Measurements from ENCODE around the gene GJB5.

Gene GJB5

DNA sequence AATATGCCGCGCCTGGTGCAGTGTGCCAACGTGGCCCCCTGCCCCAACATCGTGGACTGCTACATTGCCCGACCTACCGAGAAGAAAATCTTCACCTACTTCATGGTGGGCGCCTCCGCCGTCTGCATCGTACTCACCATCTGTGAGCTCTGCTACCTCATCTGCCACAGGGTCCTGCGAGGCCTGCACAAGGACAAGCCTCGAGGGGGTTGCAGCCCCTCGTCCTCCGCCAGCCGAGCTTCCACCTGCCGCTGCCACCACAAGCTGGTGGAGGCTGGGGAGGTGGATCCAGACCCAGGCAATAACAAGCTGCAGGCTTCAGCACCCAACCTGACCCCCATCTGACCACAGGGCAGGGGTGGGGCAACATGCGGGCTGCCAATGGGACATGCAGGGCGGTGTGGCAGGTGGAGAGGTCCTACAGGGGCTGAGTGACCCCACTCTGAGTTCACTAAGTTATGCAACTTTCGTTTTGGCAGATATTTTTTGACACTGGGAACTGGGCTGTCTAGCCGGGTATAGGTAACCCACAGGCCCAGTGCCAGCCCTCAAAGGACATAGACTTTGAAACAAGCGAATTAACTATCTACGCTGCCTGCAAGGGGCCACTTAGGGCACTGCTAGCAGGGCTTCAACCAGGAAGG is 30.5 kb downstream of the GJB5 start:
- Histone ChIP-seq H3K27me3 (ENCODE audit: insufficient read depth, low read length) (peaks cover 4% of the 10 kb centered on the region), H3K9me3 (ENCODE audit: insufficient read depth, low read depth, low read length) (peaks cover 2% of the 10 kb centered on the region), H2BK5ac (ENCODE audit: low read depth, low read length, poor library complexity) (no peak overlapping the region), H3K4me3 (ENCODE audit: low read depth, low read length) (peak overlapping the region; percentile 25), H3K4me2 (ENCODE audit: low read length) (no peak overlapping the region), H4K12ac (ENCODE audit: low read depth, low read length) (no peak overlapping the region), H3K27ac (ENCODE audit: low read depth, low read length) (no peak overlapping the region), H3K79me1 (ENCODE audit: low read length) (no peaks in the 10 kb centered on the region), H2BK12ac (ENCODE audit: low read length) (no peak overlapping the region), H2AK5ac (ENCODE audit: low read length) (no peak overlapping the region), H3K23ac (ENCODE audit: low read length) (no peak overlapping the region), H3K9ac (ENCODE audit: low read length) (no peak overlapping the region), H3K4ac (ENCODE audit: low read depth, low read length) (no peak overlapping the region), H3K79me2 (ENCODE audit: control insufficient read depth, insufficient read depth, low read length, poor library complexity) (no peaks in the 10 kb centered on the region), H4K8ac (ENCODE audit: low read depth, low read length) (no peak overlapping the region), H2AFZ (ENCODE audit: insufficient read depth, low read length, poor library complexity) (no peak overlapping the region), H3K4me1 (ENCODE audit: control insufficient read depth in 1 of 2, insufficient read depth in 2 of 2, low read length in 2 of 2) (peaks cover 11 to 13% of the 10 kb centered on the region in 2 experiments), H2BK120ac (ENCODE audit: insufficient read depth, low read length, poor library complexity) (no peak overlapping the region), H3K18ac (ENCODE audit: low read length) (no peak overlapping the region), H3K14ac (ENCODE audit: low read length) (no peak overlapping the region), H3K36me3 (ENCODE audit: control insufficient read depth in 1 of 2, insufficient read depth in 2 of 2, low read length in 2 of 2) (no peaks in the 10 kb centered on the region), H4K91ac (ENCODE audit: low read depth, low read length) (no peak overlapping the region)
- peak in 1 of 2 donors; percentile 8 for DNase-seq
- WGBS (ENCODE audit: extremely low coverage, insufficient coverage, insufficient read length) = no CpG with 5 or more reads among the region's 22 CpGs

DNA sequence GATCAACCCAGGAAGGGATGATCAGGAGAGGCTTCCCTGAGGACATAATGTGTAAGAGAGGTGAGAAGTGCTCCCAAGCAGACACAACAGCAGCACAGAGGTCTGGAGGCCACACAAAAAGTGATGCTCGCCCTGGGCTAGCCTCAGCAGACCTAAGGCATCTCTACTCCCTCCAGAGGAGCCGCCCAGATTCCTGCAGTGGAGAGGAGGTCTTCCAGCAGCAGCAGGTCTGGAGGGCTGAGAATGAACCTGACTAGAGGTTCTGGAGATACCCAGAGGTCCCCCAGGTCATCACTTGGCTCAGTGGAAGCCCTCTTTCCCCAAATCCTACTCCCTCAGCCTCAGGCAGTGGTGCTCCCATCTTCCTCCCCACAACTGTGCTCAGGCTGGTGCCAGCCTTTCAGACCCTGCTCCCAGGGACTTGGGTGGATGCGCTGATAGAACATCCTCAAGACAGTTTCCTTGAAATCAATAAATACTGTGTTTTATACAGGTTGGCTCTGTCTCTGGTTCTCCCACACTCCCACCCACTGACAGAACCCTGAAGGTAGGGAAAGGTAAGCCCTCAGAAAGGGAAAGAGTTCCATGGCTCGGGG is 31.1 kb downstream of the GJB5 start:
- no peak overlapping the region for H4K91ac ChIP-seq (ENCODE audit: low read depth, low read length)
- H3K4me3 ChIP-seq (ENCODE audit: low read depth, low read length) = no peak overlapping the region
- no peak overlapping the region for H3K23ac ChIP-seq (ENCODE audit: low read length)
- no peak overlapping the region for H3K4ac ChIP-seq (ENCODE audit: low read depth, low read length)
- H3K9me3 ChIP-seq (ENCODE audit: insufficient read depth, low read depth, low read length) = peaks cover 2% of the 10 kb centered on the region
- no peak overlapping the region for H2AFZ ChIP-seq (ENCODE audit: insufficient read depth, low read length, poor library complexity)
- no peak overlapping the region for H2BK5ac ChIP-seq (ENCODE audit: low read depth, low read length, poor library complexity)
- no peak overlapping the region for H2BK120ac ChIP-seq (ENCODE audit: insufficient read depth, low read length, poor library complexity)
- H3K27me3 ChIP-seq (ENCODE audit: insufficient read depth, low read length) = peaks cover 2% of the 10 kb centered on the region
- no peak overlapping the region for H3K18ac ChIP-seq (ENCODE audit: low read length)
- no peak overlapping the region for H3K14ac ChIP-seq (ENCODE audit: low read length)
- peaks cover 10 to 13% of the 10 kb centered on the region in 2 experiments for H3K4me1 ChIP-seq (ENCODE audit: control insufficient read depth in 1 of 2, insufficient read depth in 2 of 2, low read length in 2 of 2)
- H3K9ac ChIP-seq (ENCODE audit: low read length) = no peak overlapping the region
- WGBS (ENCODE audit: extremely low coverage, insufficient coverage, insufficient read length) = no CpG with 5 or more reads among the region's 4 CpGs
- no peak overlapping the region for H4K12ac ChIP-seq (ENCODE audit: low read depth, low read length)
- no peak overlapping the region for H2AK5ac ChIP-seq (ENCODE audit: low read length)
- no peaks in the 10 kb centered on the region for H3K79me1 ChIP-seq (ENCODE audit: low read length)
- H3K4me2 ChIP-seq (ENCODE audit: low read length) = no peak overlapping the region
- H3K27ac ChIP-seq (ENCODE audit: low read depth, low read length) = no peak overlapping the region
- H3K36me3 ChIP-seq (ENCODE audit: control insufficient read depth in 1 of 2, insufficient read depth in 2 of 2, low read length in 2 of 2) = no peaks in the 10 kb centered on the region
- H2BK12ac ChIP-seq (ENCODE audit: low read length) = no peak overlapping the region
- no peak overlapping the region for H4K8ac ChIP-seq (ENCODE audit: low read depth, low read length)
- H3K79me2 ChIP-seq (ENCODE audit: control insufficient read depth, insufficient read depth, low read length, poor library complexity) = no peaks in the 10 kb centered on the region
- DNase-seq = no peak

DNA sequence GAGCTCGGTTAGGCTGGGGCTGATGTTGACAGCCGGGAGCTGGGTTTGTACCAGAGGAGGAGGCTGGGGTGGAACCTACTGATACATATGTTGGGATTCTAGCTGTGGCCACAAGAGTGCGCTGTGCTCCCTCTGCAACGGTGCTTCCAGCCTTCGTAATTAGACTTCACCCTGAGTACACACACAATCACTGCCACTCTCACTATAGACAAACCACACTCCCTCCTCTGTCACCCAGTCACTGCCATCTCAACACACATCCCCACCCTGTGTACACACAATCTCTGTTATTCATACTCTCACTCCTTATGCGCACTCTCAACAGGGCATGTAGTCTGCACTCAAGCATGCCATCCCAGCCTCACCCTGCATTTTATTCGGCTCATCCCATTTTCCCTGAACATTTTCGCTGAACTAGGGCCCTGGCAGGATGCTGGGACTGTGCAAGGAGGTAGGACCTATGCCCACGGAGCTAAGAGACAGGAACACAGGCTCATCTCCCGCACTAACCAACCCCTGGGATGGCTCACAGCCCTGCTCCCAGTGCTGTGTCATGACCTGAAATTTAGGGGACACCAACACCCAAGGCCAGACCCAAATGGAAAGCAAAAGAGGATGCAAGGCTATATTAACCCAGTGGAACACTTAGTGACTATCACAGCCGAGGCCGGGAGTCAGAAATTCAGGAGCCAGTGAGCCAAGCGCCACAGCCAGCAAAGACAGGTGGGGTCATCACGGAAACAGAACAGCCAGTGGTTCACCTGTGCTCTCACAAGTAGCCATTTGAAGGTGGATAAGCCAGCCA is 31.9 kb downstream of the GJB5 start:
- no peak overlapping the region for H4K8ac ChIP-seq (ENCODE audit: low read depth, low read length)
- no peak overlapping the region for H3K18ac ChIP-seq (ENCODE audit: low read length)
- H3K4ac ChIP-seq (ENCODE audit: low read depth, low read length) = no peak overlapping the region
- H2BK12ac ChIP-seq (ENCODE audit: low read length) = no peak overlapping the region
- H3K27ac ChIP-seq (ENCODE audit: low read depth, low read length) = no peak overlapping the region
- no CpG with 5 or more reads among the region's 14 CpGs for WGBS (ENCODE audit: extremely low coverage, insufficient coverage, insufficient read length)
- H3K23ac ChIP-seq (ENCODE audit: low read length) = no peak overlapping the region
- H4K12ac ChIP-seq (ENCODE audit: low read depth, low read length) = no peak overlapping the region
- no peak overlapping the region for H2AK5ac ChIP-seq (ENCODE audit: low read length)
- H3K4me3 ChIP-seq (ENCODE audit: low read depth, low read length) = no peak overlapping the region
- H3K4me2 ChIP-seq (ENCODE audit: low read length) = no peak overlapping the region
- H3K27me3 ChIP-seq (ENCODE audit: insufficient read depth, low read length) = no peaks in the 10 kb centered on the region
- H3K9me3 ChIP-seq (ENCODE audit: insufficient read depth, low read depth, low read length) = peaks cover 2% of the 10 kb centered on the region
- DNase-seq = peak; percentile 59 to 82
- H3K9ac ChIP-seq (ENCODE audit: low read length) = no peak overlapping the region
- H2BK120ac ChIP-seq (ENCODE audit: insufficient read depth, low read length, poor library complexity) = no peak overlapping the region
- H3K14ac ChIP-seq (ENCODE audit: low read length) = no peak overlapping the region
- H2BK5ac ChIP-seq (ENCODE audit: low read depth, low read length, poor library complexity) = no peak overlapping the region
- H3K79me1 ChIP-seq (ENCODE audit: low read length) = no peaks in the 10 kb centered on the region
- no peak overlapping the region for H2AFZ ChIP-seq (ENCODE audit: insufficient read depth, low read length, poor library complexity)
- no peaks in the 10 kb centered on the region for H3K36me3 ChIP-seq (ENCODE audit: control insufficient read depth in 1 of 2, insufficient read depth in 2 of 2, low read length in 2 of 2)
- H4K91ac ChIP-seq (ENCODE audit: low read depth, low read length) = no peak overlapping the region
- no peaks in the 10 kb centered on the region for H3K79me2 ChIP-seq (ENCODE audit: control insufficient read depth, insufficient read depth, low read length, poor library complexity)
- peaks cover 3 to 5% of the 10 kb centered on the region in 2 experiments for H3K4me1 ChIP-seq (ENCODE audit: control insufficient read depth in 1 of 2, insufficient read depth in 2 of 2, low read length in 2 of 2)

DNA sequence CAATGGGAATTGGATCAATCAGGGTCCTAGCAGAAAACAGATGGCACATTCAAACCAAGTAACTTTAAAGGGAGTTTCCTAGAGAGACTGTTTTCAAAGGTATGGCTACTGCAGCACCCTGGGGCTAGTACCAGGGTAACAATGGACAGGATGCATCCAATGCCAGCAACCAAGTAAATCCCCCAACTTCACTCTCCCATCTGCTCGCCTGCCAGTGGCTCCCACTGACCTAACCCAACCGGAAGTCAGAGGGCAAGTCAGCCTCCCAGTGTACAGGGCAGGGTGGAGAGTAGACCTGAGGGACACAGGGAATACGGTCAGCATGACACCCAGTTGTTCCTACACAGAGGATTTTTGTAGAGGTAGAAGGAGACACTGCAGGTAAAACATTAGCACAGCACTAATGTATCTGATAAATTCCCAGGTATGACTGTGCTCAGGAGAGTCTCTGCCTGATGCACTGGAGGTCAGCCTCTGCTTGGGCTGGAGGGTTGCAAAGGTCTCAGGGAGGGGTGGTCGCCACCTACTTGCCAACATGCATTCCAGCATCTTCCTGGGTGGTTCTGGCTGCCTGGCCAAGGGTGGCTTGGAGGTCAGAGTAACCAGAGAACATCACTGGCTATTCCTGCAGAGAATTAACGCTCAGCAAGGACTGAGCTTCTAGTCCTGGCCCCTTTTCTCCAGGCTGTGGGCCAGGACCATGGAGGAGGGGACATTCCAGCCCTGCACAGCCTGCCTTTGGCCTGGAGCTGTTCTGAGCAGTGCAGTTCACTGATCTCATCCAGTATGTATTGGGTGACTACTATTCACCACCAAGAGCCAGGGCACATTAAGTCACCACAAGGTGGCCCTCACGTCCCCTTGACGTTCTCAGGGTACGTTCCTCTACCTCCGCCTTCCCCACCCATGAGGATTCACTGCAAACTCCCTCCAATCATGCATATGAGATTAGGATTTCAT is 32.9 kb downstream of the GJB5 start:
- Histone ChIP-seq H3K9ac (ENCODE audit: low read length) (no peak overlapping the region), H3K23ac (ENCODE audit: low read length) (no peak overlapping the region), H3K18ac (ENCODE audit: low read length) (no peak overlapping the region), H2AK5ac (ENCODE audit: low read length) (no peak overlapping the region), H3K36me3 (ENCODE audit: control insufficient read depth in 1 of 2, insufficient read depth in 2 of 2, low read length in 2 of 2) (no peaks in the 10 kb centered on the region), H2BK120ac (ENCODE audit: insufficient read depth, low read length, poor library complexity) (no peak overlapping the region), H2AFZ (ENCODE audit: insufficient read depth, low read length, poor library complexity) (no peak overlapping the region), H3K79me1 (ENCODE audit: low read length) (no peaks in the 10 kb centered on the region), H3K79me2 (ENCODE audit: control insufficient read depth, insufficient read depth, low read length, poor library complexity) (no peaks in the 10 kb centered on the region), H4K91ac (ENCODE audit: low read depth, low read length) (no peak overlapping the region), H2BK5ac (ENCODE audit: low read depth, low read length, poor library complexity) (no peak overlapping the region), H4K12ac (ENCODE audit: low read depth, low read length) (no peak overlapping the region), H4K8ac (ENCODE audit: low read depth, low read length) (no peak overlapping the region), H3K27me3 (ENCODE audit: insufficient read depth, low read length) (peaks cover 6% of the 10 kb centered on the region), H2BK12ac (ENCODE audit: low read length) (no peak overlapping the region), H3K4me1 (ENCODE audit: control insufficient read depth in 1 of 2, insufficient read depth in 2 of 2, low read length in 2 of 2) (no peaks in the 10 kb centered on the region), H3K27ac (ENCODE audit: low read depth, low read length) (no peak overlapping the region), H3K9me3 (ENCODE audit: insufficient read depth, low read depth, low read length) (peaks cover 4% of the 10 kb centered on the region), H3K4me2 (ENCODE audit: low read length) (no peak overlapping the region), H3K4me3 (ENCODE audit: low read depth, low read length) (no peak overlapping the region), H3K14ac (ENCODE audit: low read length) (no peak overlapping the region), H3K4ac (ENCODE audit: low read depth, low read length) (no peak overlapping the region)
- no peak for DNase-seq
- WGBS (ENCODE audit: extremely low coverage, insufficient coverage, insufficient read length) = no CpG with 5 or more reads among the region's 9 CpGs
